Measurements from ENCODE around the gene PYDC2. TPM values are rescaled to one million over a fixed set of nuclear protein-coding genes. Genes with fewer than 3 reads are reported as not detected.

Gene PYDC2
- total RNA-seq: not detected

DNA sequence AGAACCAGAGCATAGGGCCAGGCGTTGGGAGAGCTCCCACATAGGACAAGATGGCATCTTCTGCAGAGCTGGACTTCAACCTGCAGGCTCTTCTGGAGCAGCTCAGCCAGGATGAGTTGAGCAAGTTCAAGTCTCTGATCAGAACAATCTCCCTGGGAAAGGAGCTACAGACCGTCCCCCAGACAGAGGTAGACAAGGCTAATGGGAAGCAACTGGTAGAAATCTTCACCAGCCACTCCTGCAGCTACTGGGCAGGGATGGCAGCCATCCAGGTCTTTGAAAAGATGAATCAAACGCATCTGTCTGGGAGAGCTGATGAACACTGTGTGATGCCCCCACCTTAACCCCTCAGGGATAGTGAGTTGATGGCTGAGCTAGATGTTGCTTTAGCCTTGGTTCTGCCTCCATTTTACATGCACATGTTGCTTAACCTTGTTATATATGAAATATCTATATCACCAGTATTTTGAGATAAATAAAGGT is at the start of gene PYDC2:
Gene PYDC2 (plus strand): TSS at position 51 of the 483 bp plus-strand sequence. CDS start 0 bp downstream, at position 51.
- no peak for DNase-seq

DNA sequence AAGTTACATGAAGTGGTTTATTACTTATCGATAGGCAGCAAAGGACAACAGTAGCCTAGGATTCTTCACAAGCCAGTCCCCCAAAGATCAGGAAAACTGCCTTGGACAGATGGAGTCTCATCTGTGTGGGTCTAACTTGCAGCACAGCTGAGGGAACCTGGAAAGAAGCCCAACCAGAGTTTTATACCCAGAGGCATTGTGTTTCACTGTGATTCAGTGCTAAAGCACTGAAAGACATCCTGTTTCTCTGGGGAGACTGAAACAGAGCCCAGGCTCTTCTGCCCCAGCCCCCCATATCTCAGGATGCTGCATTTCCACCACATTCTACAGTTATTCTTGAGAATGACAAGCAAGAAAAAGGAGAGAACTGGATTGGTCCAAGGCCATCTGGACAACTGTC is 48.2 kb upstream of the PYDC2 start:
- DNase-seq: no peak

DNA sequence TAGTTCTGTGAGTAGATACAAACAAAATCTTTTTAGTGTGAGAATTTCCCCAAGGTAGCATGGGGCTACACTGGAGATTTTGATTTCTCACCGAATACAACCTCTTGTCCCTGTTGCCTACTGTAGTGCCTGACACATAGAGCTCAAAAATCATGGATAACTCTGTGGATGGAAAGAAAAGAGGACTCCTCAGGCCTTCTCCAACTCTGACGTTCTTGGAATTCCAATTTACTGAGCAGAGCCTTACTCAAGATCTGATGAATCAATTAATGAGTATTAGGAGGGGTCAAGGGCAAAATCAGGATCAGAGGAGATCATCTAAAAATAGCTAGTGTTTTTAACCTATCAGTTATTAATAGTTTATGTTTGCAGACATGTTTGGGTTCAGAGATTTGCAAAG is 46.7 kb upstream of the PYDC2 start:
- DNase-seq: no peak

DNA sequence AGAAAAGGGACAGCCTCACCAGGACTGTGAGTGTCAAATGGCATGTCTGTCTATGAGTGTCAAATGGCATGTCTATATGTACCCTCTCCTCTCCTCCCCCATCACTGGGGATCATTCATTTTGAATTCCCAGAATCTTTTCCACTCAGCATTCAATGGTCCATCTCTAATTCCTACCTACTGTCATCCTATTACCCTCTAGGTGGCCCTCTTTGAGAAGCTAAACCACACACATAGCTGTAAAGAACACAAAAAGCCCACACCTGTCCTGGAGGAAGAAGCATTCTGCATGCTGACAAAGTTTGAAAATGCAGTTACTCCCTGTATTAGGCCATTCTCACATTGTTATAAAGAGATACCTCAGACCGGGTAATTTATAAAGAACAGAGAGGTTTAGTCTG is 46.2 kb upstream of the PYDC2 start:
- no peak for DNase-seq

DNA sequence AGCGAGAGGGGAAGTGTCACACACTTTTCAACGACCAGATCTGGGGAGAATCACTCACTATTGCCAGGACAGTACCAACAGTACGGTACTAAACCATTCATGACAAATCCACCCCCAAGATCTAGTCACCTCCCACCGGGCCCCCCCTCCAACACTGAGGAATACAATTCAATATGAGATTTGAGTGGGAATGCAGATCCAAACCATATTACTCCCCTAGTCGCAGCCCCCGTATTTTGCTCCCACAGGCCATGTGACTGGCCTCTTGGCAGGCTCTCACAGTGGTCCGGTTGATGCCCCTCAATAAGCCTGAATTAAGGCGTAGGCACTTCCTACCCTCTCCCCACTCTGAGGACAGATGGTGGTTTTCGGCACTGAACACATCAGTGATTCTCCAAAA is 45.4 kb upstream of the PYDC2 start:
- no peak for DNase-seq

DNA sequence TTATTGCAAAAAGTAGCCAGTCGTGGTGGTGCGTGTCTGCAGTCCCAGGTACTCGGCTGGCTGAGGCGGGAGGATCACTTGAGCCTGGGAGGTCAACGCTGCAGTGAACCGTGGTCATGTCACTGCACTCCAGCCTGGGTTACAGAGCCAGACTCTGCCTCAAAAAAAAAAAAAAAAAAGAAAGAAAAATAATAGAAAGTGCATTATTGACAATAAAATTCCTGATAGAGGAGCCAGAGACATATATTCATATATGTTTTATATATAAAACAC is 43.6 kb upstream of the PYDC2 start:
- no peak for DNase-seq

DNA sequence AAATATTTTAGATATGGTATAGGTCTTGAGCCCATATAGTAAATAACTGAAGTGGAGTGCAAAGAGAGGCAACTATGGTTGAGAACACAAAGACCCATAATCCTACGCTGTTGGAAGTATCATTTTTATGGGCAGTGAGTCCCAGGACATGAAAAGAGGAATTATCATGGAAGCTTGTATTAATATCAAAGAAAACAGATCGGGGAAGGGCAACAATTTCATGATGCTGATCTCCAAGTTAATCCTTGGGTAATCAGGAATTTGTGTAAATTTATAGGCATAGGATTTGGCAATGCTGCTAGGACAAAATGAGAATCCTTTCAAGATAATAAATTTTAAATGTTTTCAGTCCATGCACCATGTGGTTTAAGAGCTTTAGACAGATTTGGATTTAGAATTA is 40.2 kb upstream of the PYDC2 start:
- DNase-seq: no peak

DNA sequence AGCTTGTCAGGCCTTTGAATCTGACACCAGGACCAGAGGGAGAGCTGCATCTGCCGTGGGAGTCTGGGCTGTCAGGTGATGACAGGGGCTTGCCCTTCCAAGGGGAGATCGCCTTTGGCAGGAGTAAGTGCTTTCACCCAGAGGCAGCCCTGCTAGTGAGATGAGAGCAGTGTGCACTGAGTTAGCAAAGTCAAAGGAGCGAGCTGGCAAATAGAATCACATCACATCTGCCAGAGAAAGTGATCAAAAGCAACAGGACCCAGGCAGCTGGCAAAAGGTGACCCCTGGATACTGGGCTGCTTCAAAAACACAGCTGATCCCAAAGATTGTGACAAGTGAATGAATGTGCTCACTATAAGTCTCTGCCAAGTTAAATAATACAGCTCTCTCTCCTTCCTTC is 36.1 kb upstream of the PYDC2 start:
- DNase-seq: no peak

DNA sequence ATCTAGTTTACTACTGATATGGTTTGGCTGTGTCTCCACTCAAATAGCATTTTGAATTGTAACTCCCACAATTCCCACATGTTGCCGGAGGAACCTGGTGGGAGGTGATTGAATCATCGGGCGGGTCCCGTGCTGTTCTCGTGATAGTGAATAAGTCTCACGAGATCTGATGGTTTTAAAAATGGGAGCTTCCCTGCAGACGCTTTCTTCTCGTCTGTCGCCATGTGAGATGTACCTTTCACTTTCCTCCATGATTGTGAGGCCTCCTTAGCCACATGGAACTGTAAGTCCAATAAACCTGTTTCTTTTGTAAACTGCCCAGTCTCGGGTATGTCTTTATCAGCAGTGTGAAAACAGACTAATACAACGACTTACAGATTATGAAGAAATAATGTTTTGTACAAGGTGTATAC is 35.6 kb upstream of the PYDC2 start:
- no peak for DNase-seq

DNA sequence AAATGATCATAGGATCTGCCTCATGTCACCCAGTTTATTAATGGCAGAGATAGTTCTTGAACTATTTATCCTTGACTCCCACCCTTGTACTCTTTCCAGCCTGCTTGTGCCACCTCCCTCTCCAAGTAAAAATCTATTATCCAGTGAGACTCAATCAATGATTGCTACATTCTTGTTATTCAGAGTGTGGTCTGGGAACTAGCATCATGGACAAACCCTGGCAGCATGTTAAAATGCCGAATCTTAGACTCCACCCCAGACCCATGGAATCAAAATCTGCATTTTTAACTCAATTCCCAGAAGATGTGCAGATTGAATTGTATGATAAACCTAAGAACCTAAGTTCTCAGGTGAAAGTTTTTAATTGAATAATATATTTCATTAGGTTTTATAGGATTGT is 34.7 kb upstream of the PYDC2 start:
- no peak for DNase-seq

DNA sequence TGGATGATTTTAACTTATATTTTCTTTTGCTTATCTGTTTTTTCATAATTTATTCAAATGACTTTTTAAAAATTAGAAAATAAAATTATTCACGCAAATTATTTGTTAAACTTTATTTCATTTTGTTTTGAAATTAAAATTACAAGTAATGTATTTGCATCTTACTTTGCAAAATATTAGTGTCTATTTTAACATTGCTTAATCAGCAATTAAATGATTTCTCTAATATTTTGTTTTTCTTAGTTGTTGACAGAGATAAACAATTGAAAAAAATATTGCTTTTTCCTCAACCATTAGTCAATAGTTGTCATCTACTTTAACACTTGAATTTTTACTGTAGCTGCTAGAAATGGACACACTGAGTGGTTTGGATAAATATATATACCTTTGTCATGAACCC is 32.8 kb upstream of the PYDC2 start:
- no peak for DNase-seq

DNA sequence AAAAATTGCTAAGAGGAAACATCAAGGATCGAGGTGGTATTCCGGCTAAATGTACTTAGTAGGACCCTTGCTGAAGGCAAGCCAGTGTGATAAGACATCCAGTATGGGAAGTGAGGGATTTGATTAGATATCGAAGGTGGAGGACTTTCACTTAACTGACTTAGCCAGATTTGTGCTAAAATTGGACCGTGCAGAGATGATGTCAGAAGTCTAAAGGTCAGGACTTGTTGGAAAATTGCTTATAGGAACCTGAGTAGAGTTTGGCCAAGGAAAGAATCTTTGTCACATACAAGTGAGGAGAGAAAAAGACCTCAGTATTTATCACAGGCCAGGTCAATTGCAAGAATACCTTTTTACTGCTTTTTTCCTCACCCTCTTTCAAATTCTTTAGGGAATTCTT is 30.9 kb upstream of the PYDC2 start:
- DNase-seq: no peak

DNA sequence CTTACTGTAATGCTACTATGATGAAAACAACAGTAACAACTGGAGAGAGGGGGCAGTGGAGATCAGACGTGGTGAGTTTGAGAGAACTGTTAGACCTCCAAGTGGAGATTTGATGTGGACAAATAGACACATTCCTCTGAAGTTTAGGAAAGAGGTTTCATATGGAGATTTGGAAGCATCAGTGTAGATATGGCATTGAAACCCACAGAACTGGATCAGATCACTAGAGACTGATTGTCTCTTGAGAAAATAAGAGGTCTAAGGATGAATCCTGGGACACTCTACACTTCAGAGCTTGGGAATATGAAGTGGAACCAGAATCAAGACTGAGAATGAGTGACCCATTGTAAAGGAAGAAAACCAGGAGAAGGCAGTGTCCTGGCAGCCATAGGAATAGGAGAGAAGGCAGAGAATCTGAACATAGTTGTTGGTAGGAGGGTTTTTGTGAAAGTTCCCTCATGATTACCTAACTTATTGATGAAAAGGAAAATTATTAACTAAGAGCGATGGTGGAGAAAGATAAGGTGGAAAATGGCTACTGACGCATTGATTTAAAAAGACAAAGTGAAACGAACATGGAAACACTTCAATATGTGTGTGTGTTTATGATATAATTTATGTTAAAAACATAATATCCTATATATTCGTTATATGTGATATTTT is 29.7 kb upstream of the PYDC2 start:
- no peak for DNase-seq

DNA sequence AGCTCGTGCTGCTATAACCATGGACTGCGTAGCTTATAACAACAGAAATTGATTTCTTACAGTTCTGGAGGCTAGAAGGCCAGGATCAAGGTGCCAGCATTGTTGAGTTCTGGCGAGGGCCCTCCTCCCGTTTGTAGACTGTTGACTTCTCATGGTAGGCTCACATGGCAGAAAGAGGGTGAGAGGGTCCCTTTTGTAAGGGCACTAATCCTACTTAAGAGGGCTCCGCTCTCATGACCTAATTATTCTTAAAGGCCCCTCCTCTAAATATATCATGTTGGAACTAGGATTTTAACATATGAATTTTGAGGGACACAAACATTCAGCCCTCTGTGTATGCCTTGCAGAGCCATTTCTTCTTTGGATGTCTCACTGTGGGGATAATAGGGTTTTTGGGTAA is 28.8 kb upstream of the PYDC2 start:
- no peak for DNase-seq

DNA sequence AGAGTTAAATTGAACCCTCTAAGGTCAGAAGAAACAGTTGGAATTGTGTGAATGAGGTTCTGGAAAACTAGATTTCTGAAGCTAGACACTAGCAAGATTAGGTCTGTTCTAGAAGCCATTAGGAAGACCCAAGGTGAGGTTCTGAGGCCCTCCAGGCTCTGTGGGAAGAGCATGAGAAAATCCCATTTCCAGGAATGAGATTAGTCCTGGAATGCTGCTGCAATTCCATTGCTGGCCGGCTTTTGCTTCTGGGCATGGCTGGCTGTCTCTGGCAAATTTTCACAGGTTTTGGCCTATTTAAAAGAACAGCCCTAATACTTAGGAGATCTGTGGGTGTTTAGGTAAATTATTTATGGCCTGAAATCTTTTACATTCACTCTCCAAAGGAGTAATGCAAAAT is 26.9 kb upstream of the PYDC2 start:
- no peak for DNase-seq

DNA sequence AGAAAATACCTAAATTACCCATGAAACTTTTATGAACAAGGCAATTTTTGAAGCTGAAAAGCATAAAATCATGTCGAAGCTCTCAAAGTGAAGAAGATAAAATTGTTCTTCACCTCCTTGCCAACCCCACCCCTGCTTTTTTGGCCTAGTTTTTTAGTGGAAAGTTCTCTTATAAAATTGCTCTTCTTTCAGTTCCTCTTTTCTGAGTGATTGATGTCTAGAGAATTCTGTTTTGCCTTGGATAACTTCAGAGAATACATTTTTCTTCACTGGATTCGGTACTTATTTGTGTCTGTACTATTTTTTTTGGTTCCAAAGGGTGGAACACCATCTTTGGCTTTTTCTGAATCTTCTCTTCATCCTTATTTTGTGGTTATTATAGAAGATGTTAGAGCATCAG is 25.0 kb upstream of the PYDC2 start:
- DNase-seq: no peak

DNA sequence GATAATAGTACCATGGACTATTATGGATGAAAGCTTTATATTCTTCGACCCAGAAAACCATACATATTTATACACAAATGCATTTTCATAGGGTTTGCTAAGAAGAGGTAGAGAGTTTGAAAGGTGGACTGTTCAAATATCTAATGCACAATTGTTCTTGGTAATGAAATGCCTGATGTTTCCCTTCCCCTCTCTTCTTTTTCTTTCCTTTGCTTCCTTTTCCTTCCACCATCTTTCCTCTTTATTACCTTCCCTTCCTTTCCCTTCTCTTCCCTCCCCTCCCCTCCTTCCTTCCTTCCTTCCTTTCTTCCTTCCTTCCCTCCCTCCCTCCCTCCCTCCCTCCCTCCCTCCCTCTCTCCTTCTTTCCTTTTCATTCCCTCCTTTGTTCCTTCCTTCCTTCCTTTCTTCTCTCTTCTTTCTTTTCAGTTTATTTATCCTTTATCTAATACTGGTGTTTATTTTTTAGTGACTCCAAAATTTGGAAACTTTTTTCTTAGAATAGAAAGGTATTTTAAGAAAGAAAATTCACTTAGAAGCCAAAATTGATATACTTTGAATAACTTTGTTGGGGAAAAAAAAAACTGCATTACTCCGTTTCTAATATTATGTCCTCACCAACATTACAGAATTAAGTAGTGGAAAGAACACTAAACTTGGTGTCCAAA is 22.7 kb upstream of the PYDC2 start:
- no peak for DNase-seq

DNA sequence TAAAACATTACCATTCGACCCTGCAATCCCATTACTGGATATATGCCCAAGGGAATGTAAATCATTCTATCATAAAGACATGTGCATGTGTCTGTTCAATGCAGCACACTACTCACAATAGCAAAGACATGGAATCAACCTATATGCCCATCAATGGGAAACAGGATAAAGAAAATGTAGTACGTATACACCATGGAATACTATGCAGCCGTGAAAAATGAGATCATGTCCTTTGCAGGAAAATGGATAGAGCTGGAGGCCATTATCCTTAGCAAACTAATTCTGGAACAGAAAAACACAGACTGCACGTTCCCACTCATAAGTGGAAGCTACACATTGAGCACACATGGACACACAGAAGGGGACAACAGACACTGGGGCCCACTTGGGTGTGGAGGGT is 20.4 kb upstream of the PYDC2 start:
- no peak for DNase-seq

DNA sequence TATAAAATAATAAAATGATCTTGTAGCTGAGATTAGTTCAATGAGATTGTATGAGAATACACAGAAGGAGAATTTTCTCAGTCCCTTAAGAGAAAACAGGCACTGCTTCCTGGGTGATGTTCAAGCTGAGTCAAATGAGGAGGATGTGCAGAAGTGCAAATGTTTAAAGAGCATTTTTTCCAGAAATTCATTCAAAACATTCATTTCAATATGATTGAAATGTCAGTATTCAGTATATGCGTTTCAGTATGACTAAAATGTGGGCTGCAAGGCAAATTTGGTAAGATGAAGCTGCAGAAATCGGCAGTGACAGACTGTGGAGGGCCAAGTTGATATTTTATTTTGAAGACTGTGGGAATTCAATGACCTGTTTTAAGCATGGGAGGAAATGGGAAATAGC is 19.3 kb upstream of the PYDC2 start:
- no peak for DNase-seq

DNA sequence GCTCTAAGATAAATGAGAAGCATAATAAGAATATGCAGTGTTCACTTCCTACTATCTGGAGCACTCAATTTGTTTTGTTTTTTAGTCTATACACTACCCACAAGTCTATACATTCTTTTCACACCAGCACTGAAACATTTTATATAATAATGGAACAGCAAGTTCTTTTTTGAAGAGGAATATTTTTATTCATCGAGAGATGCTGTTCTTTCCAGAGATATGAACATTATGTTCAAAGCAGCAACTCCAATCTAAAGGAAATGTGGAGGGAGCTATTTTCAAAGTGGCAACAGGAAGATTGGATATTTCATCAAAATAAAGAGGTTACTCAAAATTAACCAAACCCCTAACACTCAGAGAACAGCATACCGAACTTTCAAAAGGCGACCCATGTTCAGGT is 16.4 kb upstream of the PYDC2 start:
- no peak for DNase-seq

DNA sequence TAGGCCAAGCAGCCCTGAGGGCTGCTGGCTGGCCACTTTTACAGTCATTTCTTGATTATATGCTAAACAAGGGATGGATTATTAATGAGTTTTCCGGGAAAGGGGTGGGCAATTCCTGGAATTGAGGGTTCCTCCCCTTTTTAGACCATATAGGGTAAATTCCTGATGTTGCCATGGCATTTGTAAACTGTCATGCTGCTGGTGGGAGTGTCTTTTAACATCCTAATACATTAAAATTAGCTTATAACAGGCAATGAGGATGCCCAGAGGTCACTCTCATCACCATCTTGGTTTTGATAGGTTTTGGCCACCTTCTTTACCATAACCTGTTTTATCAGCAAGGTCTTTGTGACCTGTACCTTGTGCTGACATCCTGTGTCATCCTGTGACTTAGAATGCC is 11.7 kb upstream of the PYDC2 start:
- DNase-seq: no peak

DNA sequence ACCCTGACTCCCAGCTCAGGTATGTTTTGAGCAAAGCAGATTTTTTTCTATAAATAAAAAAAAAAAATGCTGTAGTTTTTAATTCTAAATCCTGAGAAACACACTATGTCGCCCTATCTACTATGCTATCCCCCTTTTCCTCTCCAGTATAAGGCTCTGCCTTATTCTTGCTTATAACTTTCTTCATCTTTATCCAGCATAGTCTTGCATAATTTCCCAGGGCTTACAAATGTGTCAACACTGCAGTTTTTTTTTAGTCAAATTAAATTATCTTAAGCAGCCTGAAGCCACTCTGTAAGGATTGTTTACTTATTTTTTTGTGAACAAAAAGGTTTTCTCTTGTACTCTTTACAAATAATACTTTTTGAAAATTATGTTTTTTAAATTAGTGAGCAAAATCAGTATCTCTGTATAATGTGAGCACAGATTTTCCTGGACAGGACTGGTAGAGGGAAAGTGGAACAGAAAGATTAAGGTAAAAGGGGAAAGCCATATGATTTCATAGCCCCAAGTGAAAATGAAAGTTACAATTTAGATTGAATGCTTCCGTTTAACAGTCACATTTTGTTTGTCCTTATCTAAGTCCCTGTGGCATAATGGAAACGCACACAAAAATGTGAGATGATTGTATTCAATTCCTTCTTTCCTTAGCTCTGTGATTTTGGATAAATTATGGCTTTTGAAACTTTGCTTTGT is 5.6 kb upstream of the PYDC2 start:
- no peak for DNase-seq

DNA sequence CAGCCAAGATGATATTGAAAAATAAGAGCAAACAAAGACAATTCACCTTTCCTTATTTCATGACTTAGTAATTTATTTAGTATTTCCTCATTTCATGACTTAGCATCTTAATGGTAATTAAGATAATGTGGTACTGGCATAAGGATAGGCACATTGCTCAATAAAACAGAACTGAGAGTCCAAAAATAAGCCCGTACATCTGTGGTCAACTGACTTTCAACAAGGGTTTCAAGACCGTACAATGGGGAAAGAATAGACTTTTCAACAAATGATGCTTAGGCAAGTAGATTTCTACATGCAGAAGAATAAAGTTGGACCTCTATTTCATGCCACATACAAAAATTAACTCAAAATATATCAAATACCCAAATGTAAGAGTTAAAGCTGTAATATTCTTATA is 603 bp upstream of the PYDC2 start:
- no peak for DNase-seq

DNA sequence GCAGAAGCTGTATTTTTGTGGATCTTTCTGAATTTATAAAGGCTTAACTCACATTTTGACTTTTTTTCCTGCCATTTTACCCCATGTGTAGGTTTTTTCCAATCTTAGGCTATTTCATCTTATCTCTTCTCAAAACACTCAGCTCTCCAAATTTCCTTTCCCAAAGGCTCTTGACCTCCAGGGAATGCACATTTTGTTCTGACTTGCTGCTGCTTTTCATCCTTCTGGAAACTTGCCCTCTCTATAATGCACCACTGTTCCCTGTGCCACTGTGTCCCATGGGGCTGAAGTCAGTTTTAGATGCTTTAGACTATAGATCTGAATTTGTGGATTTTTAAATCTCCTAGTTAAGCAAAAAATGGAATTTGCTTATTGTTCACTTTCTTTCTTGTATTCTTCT is 9.1 kb downstream of the PYDC2 start:
- DNase-seq: no peak

DNA sequence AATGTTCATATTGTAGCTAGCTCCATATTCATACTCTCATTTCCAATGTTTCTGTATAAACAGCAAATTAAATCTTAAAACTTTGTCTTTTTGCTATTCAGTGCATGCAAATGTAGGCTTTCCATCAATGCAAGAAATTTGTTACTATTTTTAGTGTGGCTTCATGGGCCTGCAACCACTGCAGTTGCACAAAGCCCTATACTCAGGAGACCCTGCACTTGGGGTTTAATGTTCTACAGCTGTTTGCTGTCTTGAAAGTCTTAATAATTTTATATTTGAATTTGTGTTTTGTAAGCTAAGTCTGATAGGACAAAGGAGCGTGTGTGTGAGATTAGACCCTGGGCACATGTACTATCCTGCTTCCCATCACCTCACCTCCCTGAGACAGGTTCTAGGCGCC is 9.6 kb downstream of the PYDC2 start:
- DNase-seq: no peak
